ENCODE data around the gene ZNHIT6.

The ZNHIT6 gene

DNA sequence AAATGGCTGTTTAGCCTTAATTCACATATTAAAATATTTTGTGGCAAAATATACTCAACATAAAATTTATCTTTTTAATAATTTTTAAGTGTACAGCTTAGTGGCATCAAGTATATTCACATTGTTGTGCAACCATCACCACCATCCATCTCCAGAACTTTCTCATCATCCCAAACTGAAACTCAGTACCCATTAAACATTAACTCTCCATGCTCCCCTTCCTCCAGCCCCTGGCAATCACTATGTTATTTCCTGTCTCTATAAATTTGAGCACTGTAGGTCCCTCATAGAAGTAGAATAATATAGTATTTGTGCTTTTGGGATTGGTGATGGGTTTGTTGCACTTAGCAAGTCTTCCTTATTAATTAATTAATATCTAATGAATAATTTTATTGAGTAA lies 98.3 kb downstream of the ZNHIT6 start:
- H3K9me3 ChIP-seq (ENCODE audit: control insufficient read depth, low read length): no peaks in the 10 kb centered on the region
- H3K36me3 ChIP-seq (ENCODE audit: control insufficient read depth, insufficient read depth, low read length): no peaks in the 10 kb centered on the region
- H3K27me3 ChIP-seq (replicated peaks; ENCODE audit: control insufficient read depth, insufficient read depth, low read length, poor library complexity, severe bottlenecking): no peaks in the 10 kb centered on the region
- no peak overlapping the region for H3K27ac ChIP-seq (ENCODE audit: insufficient read depth, low read length, poor library complexity, severe bottlenecking)
- H3K4me1 ChIP-seq (ENCODE audit: control insufficient read depth, insufficient read depth, low read length, poor library complexity, severe bottlenecking): no peaks in the 10 kb centered on the region
- DNase-seq: no peak
- H3K4me3 ChIP-seq (ENCODE audit: insufficient read depth, low read depth, low read length, poor library complexity, severe bottlenecking): no peak overlapping the region

DNA sequence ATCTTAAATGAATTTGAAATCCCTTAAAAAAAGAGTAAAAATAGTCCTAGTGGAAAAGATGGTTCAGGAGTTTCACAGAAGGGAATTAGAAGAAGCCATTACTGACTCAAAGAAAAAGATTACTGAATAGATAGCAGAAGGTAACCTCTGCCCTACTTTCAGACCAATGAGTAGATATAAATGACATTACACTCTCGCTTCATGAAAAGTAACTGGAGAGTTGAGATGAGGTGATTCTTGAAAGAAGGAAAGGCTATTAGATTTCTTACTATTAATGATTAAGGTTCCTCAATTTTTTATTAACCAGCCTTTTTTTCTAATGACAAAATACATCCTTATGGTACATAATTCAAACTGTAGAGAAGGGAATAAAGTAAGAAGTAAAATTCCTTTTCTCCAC lies 99.4 kb downstream of the ZNHIT6 start:
- Histone ChIP-seq H3K36me3 (ENCODE audit: control insufficient read depth, insufficient read depth, low read length) (no peaks in the 10 kb centered on the region), H3K4me3 (ENCODE audit: insufficient read depth, low read depth, low read length, poor library complexity, severe bottlenecking) (no peak overlapping the region), H3K27me3 (replicated peaks; ENCODE audit: control insufficient read depth, insufficient read depth, low read length, poor library complexity, severe bottlenecking) (no peaks in the 10 kb centered on the region), H3K4me1 (ENCODE audit: control insufficient read depth, insufficient read depth, low read length, poor library complexity, severe bottlenecking) (no peaks in the 10 kb centered on the region), H3K27ac (ENCODE audit: insufficient read depth, low read length, poor library complexity, severe bottlenecking) (no peak overlapping the region), H3K9me3 (ENCODE audit: control insufficient read depth, low read length) (no peaks in the 10 kb centered on the region)
- DNase-seq: no peak

DNA sequence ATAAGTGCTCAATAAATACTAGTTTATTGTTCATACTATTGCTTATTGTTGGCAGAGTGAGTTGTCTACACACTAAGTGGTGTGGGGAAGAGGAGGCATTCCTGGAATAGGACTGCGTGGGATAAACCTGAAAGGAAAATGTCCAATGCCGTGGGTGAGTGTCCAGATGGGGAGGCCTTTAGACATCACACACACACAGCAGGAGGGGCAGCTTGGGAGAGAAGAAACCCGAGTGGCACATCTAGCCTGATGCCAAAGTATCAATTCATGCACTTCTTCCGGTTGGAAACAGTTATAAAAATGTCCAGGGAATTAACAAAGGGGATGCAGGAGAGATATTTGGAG lies 100.3 kb downstream of the ZNHIT6 start:
- no peaks in the 10 kb centered on the region for H3K27me3 ChIP-seq (replicated peaks; ENCODE audit: control insufficient read depth, insufficient read depth, low read length, poor library complexity, severe bottlenecking)
- no peak overlapping the region for H3K4me3 ChIP-seq (ENCODE audit: insufficient read depth, low read depth, low read length, poor library complexity, severe bottlenecking)
- no peaks in the 10 kb centered on the region for H3K4me1 ChIP-seq (ENCODE audit: control insufficient read depth, insufficient read depth, low read length, poor library complexity, severe bottlenecking)
- DNase-seq: no peak
- H3K36me3 ChIP-seq (ENCODE audit: control insufficient read depth, insufficient read depth, low read length): no peaks in the 10 kb centered on the region
- H3K9me3 ChIP-seq (ENCODE audit: control insufficient read depth, low read length): no peaks in the 10 kb centered on the region
- H3K27ac ChIP-seq (ENCODE audit: insufficient read depth, low read length, poor library complexity, severe bottlenecking): no peak overlapping the region

DNA sequence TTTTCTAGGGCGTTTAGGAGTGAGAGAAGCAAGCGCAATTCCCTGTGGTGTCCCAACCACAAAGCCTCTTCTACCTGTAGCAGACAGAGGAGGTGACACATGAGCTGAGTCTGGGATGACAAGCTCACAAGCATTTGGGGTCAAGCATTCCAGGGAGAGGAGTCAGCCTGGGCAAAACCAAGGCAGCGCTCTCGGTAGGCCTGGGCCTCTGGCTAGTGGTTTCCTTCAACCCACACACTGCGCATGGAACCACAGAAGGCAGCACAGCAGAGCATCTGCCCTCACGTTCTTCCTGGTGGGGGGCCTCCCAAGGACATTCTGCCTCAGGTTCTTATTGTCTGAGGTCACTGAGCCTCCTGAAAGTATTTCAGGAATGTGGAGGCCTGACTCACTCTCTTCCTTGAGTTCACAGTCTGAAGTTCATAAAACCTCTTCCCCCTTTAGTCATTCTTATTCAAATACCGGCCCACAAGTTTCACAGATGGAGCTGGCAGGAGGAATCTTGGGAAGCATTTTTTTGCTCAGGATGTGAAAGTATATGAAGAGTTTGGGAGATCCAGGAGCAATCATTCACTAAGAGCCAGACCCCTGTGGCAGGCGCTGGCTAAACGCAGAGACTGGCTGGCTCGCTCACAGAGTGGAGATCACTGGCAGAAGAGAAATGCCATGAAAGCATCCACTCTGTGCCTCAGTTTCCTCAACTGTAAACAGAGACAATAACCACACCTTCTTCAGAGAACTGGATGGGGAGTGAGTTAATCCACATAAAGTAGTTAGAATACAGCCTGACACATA lies 100.9 kb downstream of the ZNHIT6 start:
- no peaks in the 10 kb centered on the region for H3K27me3 ChIP-seq (replicated peaks; ENCODE audit: control insufficient read depth, insufficient read depth, low read length, poor library complexity, severe bottlenecking)
- no peak for DNase-seq
- H3K27ac ChIP-seq (ENCODE audit: insufficient read depth, low read length, poor library complexity, severe bottlenecking): no peak overlapping the region
- H3K9me3 ChIP-seq (ENCODE audit: control insufficient read depth, low read length): no peaks in the 10 kb centered on the region
- no peaks in the 10 kb centered on the region for H3K4me1 ChIP-seq (ENCODE audit: control insufficient read depth, insufficient read depth, low read length, poor library complexity, severe bottlenecking)
- no peaks in the 10 kb centered on the region for H3K36me3 ChIP-seq (ENCODE audit: control insufficient read depth, insufficient read depth, low read length)
- H3K4me3 ChIP-seq (ENCODE audit: insufficient read depth, low read depth, low read length, poor library complexity, severe bottlenecking): no peak overlapping the region

DNA sequence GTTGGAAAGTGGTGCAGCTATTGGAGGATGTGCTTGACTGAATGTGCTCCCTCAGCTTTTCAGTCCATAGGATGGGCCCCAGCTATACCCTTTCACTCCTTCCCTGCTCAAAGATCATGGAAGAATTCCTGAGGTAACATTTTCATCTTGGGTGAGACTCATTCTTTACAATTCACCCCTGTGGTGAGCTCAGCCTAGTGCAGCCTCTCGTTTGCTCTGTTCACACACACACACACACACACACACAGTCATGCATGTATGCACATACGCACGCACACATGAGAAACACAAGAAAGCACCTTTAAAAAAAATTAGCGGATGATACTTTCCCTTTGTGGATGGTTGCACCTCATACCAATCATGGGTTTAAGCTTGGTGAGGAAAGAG lies 101.8 kb downstream of the ZNHIT6 start:
- Histone ChIP-seq H3K27ac (ENCODE audit: insufficient read depth, low read length, poor library complexity, severe bottlenecking) (no peak overlapping the region), H3K4me1 (ENCODE audit: control insufficient read depth, insufficient read depth, low read length, poor library complexity, severe bottlenecking) (no peaks in the 10 kb centered on the region)
- no peak for DNase-seq

DNA sequence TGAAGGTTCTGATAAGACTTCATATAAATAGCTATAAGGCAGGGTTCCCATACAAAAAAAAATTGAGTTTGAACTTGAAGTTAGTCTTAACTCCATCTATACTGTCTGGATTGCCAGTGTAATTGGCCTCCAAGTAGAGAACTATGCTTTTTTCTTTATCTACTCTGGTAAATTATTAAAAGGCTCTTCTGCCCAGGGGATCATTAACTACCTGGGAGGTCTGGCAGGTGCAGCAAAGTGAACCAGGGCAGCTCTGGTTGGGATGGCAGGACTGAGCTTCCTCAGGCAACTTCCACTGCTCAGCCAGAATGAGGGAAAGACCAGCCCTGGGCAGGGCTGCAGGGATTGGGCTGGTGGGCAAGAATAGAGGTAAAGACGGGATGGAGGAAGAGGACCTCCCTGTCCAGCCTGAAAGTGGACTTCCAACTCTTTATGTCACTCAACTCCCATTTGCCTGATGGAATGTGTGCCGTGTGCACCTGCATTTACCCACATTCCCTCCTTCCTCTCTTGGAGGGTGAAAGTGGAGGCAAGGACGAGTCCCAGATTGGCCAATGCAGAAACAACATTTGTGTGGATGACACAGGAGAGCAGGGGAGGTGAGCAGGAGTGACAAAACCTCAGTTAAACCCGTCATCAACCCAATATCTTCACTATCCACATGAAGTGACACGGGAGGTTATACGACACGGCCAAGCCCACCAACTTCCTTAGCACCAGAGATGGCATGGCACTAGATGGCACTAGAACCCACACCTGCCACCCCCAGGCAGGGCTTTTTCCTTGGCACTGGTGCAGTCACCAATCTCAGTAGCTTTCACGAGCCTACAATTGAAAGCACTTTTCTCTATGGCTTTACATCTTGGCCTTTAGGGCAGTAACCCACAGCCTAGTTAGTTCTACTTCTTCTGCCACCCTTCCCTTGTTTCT lies 102.5 kb downstream of the ZNHIT6 start:
- no peak overlapping the region for H3K4me3 ChIP-seq (ENCODE audit: insufficient read depth, low read depth, low read length, poor library complexity, severe bottlenecking)
- H3K27me3 ChIP-seq (replicated peaks; ENCODE audit: control insufficient read depth, insufficient read depth, low read length, poor library complexity, severe bottlenecking): no peaks in the 10 kb centered on the region
- no peak overlapping the region for H3K27ac ChIP-seq (ENCODE audit: insufficient read depth, low read length, poor library complexity, severe bottlenecking)
- DNase-seq: no peak
- H3K9me3 ChIP-seq (ENCODE audit: control insufficient read depth, low read length): no peaks in the 10 kb centered on the region
- no peaks in the 10 kb centered on the region for H3K36me3 ChIP-seq (ENCODE audit: control insufficient read depth, insufficient read depth, low read length)
- H3K4me1 ChIP-seq (ENCODE audit: control insufficient read depth, insufficient read depth, low read length, poor library complexity, severe bottlenecking): no peaks in the 10 kb centered on the region

More for the DNA sequence above, 101.8 kb downstream of the ZNHIT6 start:
- no peaks in the 10 kb centered on the region for H3K36me3 ChIP-seq (ENCODE audit: control insufficient read depth, insufficient read depth, low read length)
- H3K27me3 ChIP-seq (replicated peaks; ENCODE audit: control insufficient read depth, insufficient read depth, low read length, poor library complexity, severe bottlenecking): no peaks in the 10 kb centered on the region
- no peak overlapping the region for H3K4me3 ChIP-seq (ENCODE audit: insufficient read depth, low read depth, low read length, poor library complexity, severe bottlenecking)
- H3K9me3 ChIP-seq (ENCODE audit: control insufficient read depth, low read length): no peaks in the 10 kb centered on the region

DNA sequence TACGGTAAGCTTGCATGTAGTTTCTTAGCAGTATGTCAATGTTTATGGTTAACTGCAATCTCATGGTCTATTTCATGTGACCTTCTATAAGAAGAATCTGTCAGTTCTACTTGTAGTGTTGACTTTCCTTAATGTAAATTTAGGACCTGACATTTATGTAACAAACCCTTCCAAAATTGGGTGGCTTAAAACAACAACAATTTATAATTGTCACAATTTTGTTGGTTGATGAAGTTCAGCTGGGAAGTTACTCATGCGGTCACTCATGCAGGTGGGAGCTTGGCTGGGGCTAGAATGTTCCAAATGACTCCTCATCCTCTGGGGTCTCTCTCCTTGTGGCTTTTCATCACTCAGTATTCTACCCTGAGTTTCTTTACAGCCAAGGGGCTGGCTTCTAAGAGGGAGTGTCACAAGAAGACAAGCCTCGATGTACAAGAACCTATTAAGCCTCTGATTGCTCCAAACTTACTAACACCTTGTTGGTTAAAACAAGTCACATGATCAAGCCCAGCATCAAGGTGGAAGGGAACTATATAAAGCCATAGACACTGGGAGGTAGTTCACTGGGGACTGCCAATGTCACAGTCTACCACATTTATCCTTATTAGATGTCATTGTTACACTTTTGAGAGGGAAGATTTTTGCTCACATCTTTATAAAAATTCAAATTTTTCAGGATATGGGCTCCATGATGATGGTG lies 103.8 kb downstream of the ZNHIT6 start:
- H3K9me3 ChIP-seq (ENCODE audit: control insufficient read depth, low read length): no peaks in the 10 kb centered on the region
- no peaks in the 10 kb centered on the region for H3K36me3 ChIP-seq (ENCODE audit: control insufficient read depth, insufficient read depth, low read length)

DNA sequence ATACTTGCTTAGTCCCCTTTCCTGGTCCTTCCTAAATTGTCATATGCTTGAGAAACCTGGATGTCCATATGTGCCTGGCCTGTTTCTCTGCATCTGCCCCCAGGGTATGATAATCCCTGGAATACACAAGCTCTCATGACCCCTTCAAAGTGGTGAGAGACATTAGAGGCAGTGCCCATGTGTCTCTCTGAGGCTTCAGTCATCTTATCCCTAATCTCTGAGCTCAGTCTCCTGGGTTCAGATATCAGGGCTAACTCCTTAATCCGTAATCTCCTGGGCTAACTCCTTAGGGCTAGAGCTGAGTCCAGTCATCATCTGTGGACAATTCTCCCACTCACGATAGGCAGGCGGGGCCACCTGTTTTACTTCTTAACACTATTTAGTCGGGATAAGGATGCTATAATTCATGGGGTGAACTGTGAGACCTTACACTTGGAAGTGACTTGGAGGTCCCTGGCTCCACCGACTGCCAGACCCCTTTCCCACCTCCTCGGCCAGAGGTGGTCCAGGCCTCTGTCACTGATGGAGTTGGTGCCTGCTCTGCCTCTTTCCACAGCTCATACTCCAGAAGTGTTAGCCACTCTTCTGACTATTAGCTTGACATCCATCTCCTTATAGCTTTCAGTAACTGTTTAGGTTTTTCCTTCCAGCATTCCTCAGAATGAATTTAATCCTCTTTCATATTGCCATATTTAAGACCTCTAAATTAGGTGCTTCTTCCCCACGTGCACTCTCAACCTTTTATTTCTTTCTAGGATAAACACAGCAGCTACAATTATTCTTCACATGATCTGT lies 105.0 kb downstream of the ZNHIT6 start:
- no peaks in the 10 kb centered on the region for H3K4me1 ChIP-seq (ENCODE audit: control insufficient read depth, insufficient read depth, low read length, poor library complexity, severe bottlenecking)
- H3K27ac ChIP-seq (ENCODE audit: insufficient read depth, low read length, poor library complexity, severe bottlenecking): no peak overlapping the region
- no peaks in the 10 kb centered on the region for H3K9me3 ChIP-seq (ENCODE audit: control insufficient read depth, low read length)
- DNase-seq: no peak
- no peaks in the 10 kb centered on the region for H3K36me3 ChIP-seq (ENCODE audit: control insufficient read depth, insufficient read depth, low read length)
- no peak overlapping the region for H3K4me3 ChIP-seq (ENCODE audit: insufficient read depth, low read depth, low read length, poor library complexity, severe bottlenecking)
- H3K27me3 ChIP-seq (replicated peaks; ENCODE audit: control insufficient read depth, insufficient read depth, low read length, poor library complexity, severe bottlenecking): no peaks in the 10 kb centered on the region

More for the DNA sequence above, 103.8 kb downstream of the ZNHIT6 start:
- Histone ChIP-seq H3K27ac (ENCODE audit: insufficient read depth, low read length, poor library complexity, severe bottlenecking) (no peak overlapping the region), H3K27me3 (replicated peaks; ENCODE audit: control insufficient read depth, insufficient read depth, low read length, poor library complexity, severe bottlenecking) (no peaks in the 10 kb centered on the region), H3K4me3 (ENCODE audit: insufficient read depth, low read depth, low read length, poor library complexity, severe bottlenecking) (no peak overlapping the region), H3K4me1 (ENCODE audit: control insufficient read depth, insufficient read depth, low read length, poor library complexity, severe bottlenecking) (no peaks in the 10 kb centered on the region)
- no peak for DNase-seq

DNA sequence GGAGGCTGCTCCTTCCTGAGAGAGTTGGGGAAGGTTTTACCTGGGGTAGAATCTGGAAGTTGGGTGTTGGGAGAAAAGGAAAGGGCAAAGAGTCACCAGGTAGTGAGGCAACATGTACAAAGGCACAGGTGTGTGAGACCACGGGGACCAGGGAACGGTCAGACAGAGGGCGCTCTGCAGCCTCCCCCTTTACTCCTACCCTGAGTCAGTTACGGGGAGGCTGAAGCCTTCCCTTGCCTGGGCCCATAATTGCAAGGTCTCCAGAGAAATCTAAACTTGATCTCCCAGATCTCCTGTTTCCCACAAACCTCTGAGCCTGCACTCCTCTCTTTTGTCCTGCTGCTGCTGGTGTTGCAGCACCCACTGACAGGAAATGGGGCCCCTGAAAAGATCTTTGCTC lies 105.7 kb downstream of the ZNHIT6 start:
- H3K27ac ChIP-seq (ENCODE audit: insufficient read depth, low read length, poor library complexity, severe bottlenecking): no peak overlapping the region
- H3K36me3 ChIP-seq (ENCODE audit: control insufficient read depth, insufficient read depth, low read length): no peaks in the 10 kb centered on the region
- H3K27me3 ChIP-seq (replicated peaks; ENCODE audit: control insufficient read depth, insufficient read depth, low read length, poor library complexity, severe bottlenecking): no peaks in the 10 kb centered on the region
- no peak for DNase-seq
- no peak overlapping the region for H3K4me3 ChIP-seq (ENCODE audit: insufficient read depth, low read depth, low read length, poor library complexity, severe bottlenecking)
- H3K9me3 ChIP-seq (ENCODE audit: control insufficient read depth, low read length): no peaks in the 10 kb centered on the region
- no peaks in the 10 kb centered on the region for H3K4me1 ChIP-seq (ENCODE audit: control insufficient read depth, insufficient read depth, low read length, poor library complexity, severe bottlenecking)

Measured in effector memory CD4-positive, alpha-beta T cell (primary cell).